K562 (cell line): ENCODE data around the gene COL8A2. TPM values are rescaled to one million over a fixed set of nuclear protein-coding genes. Genes with fewer than 3 reads are reported as not detected.

ENCODE experiments used
- C11orf30 ChIP-seq: fragments of 450-650 bp; IDR thresholded peaks from 2 replicates; pipeline ENCODE4 v1.6.1; 2016; ENCODE audit warnings: low read depth, mild to moderate bottlenecking
- CBX3 ChIP-seq, 2 experiments: IDR thresholded peaks; 1 replicate in 1 of 2; 2 replicates in 1 of 2; pipeline ENCODE4 v1.6.1; 2012; ENCODE audit warnings: inconsistent platforms in 2 of 2, low read length in 2 of 2, borderline replicate concordance in 1 of 2, control low read depth in 1 of 2
- CBX8 ChIP-seq: fragments of 200-600 bp; sonication (generic); IDR thresholded peaks from 2 replicates; pipeline ENCODE4 v1.6.1; 2012; ENCODE audit warnings: borderline replicate concordance, mixed run types, low read depth, mild to moderate bottlenecking, moderate library complexity, mixed read lengths, low read length, control low read depth, inconsistent platforms; ENCODE audit not compliant: poor library complexity, severe bottlenecking; ENCODE audit errors: extremely low read depth
- CREM ChIP-seq: IDR thresholded peaks from 2 replicates; pipeline ENCODE4 v1.6.1; 2014; ENCODE audit warnings: antibody characterized with exemption, low read depth
- DNMT1 ChIP-seq: fragments of 450-650 bp; IDR thresholded peaks from 2 replicates; pipeline ENCODE4 v1.6.1; 2016; ENCODE audit warnings: antibody characterized with exemption, mild to moderate bottlenecking
- ESRRA ChIP-seq: fragments of 450-650 bp; IDR thresholded peaks from 2 replicates; pipeline ENCODE4 v1.6.1; 2014; ENCODE audit warnings: low read depth, mild to moderate bottlenecking, moderate library complexity, borderline replicate concordance
- EZH2 ChIP-seq: IDR thresholded peaks from 2 replicates; pipeline ENCODE4 v1.6.1; 2012; ENCODE audit warnings: low read depth, mild to moderate bottlenecking, inconsistent platforms, low read length, borderline replicate concordance
- HDAC1 ChIP-seq, 2 experiments: fragments of 450-650 bp; IDR thresholded peaks; 2 replicates each; pipeline ENCODE4 v1.6.1; 2016 to 2017; ENCODE audit warnings: inconsistent platforms in 1 of 2, mild to moderate bottlenecking in 1 of 2, moderate library complexity in 1 of 2
- ILF3 ChIP-seq: fragments of 450-650 bp; IDR thresholded peaks from 2 replicates; pipeline ENCODE4 v1.6.1; 2018; ENCODE audit warnings: antibody characterized with exemption, mild to moderate bottlenecking, moderate library complexity, borderline replicate concordance
- POLR3A ChIP-seq: IDR thresholded peaks from 2 replicates; pipeline ENCODE4 v1.6.1; 2011; ENCODE audit warnings: borderline replicate concordance, mild to moderate bottlenecking, moderate library complexity; ENCODE audit not compliant: insufficient read length, insufficient read depth; ENCODE audit errors: extremely low read depth
- RAD51 ChIP-seq: fragments of 450-650 bp; IDR thresholded peaks from 2 replicates; pipeline ENCODE4 v1.7.1; 2016; ENCODE audit warnings: low read depth, mild to moderate bottlenecking, borderline replicate concordance
- SLC30A9 ChIP-seq: fragments of 250-450 bp; sonication (Bioruptor Pico); IDR thresholded peaks from 2 replicates; pipeline ENCODE4 v1.8.0; 2022; ENCODE audit warnings: mild to moderate bottlenecking, moderate library complexity
- SMAD2 ChIP-seq: fragments of 150-350 bp; IDR thresholded peaks from 2 replicates; pipeline ENCODE4 v1.6.1; 2014; ENCODE audit warnings: low read depth, mild to moderate bottlenecking, low read length
- SREBF2 ChIP-seq: sonication (generic); formaldehyde crosslinking; IDR thresholded peaks from 2 replicates; pipeline ENCODE4 v1.4.0; 2020; ENCODE audit warnings: mild to moderate bottlenecking, missing genetic modification reagents
- TRIM28 ChIP-seq: fragments of 450-650 bp; IDR thresholded peaks from 2 replicates; pipeline ENCODE4 v1.6.1; 2017
- ZKSCAN1 ChIP-seq: fragments of 150-350 bp; IDR thresholded peaks from 2 replicates; pipeline ENCODE4 v1.6.1; 2016; ENCODE audit warnings: low read depth, low read length
- ZNF175 ChIP-seq: fragments of 200-800 bp; sonication (Bioruptor generic); IDR thresholded peaks from 2 replicates; pipeline ENCODE4 v1.6.1; 2016; ENCODE audit warnings: low read depth, mild to moderate bottlenecking, missing genetic modification characterization, missing compliant biosample characterization
- ZNF324 ChIP-seq: fragments of 250-450 bp; sonication (Bioruptor Pico); IDR thresholded peaks from 2 replicates; pipeline ENCODE4 v1.4.0; 2020; ENCODE audit warnings: mild to moderate bottlenecking
- polyA plus RNA-seq, 8 experiments: library from polyadenylated mRNA; depleted of rRNA in 4 of 8; stranded (reverse) in 5 of 8; unstranded in 3 of 8; fragments of >200 nt; fragmentation: Nextera tagmentation in 2 of 8; fragmentation: Illumina TruSeq in 1 of 8; extraction: Ambion mirVana in 2 of 8; extraction: Trizol in 1 of 8; gene quantifications; 2 replicates each; pipeline versions ENCODE4 v1.2.1 to v1.2.3, GENCODE V29; 2011 to 2014; ENCODE audit warnings: inconsistent platforms in 1 of 8, missing spikeins in 1 of 8
- total RNA-seq, 7 experiments: library from RNA; depleted of rRNA in 6 of 7; stranded (reverse); fragments of >200 nt in 6 of 7; fragmentation: Illumina TruSeq in 2 of 7; extraction: Trizol in 2 of 7; gene quantifications; 2 replicates each; pipeline versions ENCODE4 v1.2.1 to v1.2.3, GENCODE V29; 2011 to 2021; ENCODE audit warnings: low replicate concordance in 1 of 7
- TF ChIP-seq, protein P1 (sequence below): fragments of 250-450 bp; sonication (Bioruptor Pico); IDR thresholded peaks from 2 replicates; pipeline ENCODE4 v1.5.0; 2021
- TF ChIP-seq, protein P2 (sequence below): fragments of 450-650 bp; IDR thresholded peaks from 2 replicates; pipeline ENCODE4 v1.6.1; 2016; ENCODE audit warnings: antibody characterized with exemption
- TF ChIP-seq, protein P3 (sequence below): fragments of 450-650 bp; formaldehyde crosslinking; IDR thresholded peaks from 2 replicates; pipeline ENCODE4 v1.4.0; 2022; ENCODE audit warnings: mild to moderate bottlenecking, moderate library complexity
- TF ChIP-seq, protein P4 (sequence below), 2 experiments: fragments of 450-650 bp; IDR thresholded peaks; 2 replicates each; pipeline ENCODE4 v1.6.1; 2016

Gene COL8A2
- total and polyA plus RNA-seq, 9 of the 15 experiments (the other 6 are each of a cell fraction or from before 2014, with no cell fraction given) = 0.03 to 0.14 (median 0.04) TPM; not detected in 5

DNA sequence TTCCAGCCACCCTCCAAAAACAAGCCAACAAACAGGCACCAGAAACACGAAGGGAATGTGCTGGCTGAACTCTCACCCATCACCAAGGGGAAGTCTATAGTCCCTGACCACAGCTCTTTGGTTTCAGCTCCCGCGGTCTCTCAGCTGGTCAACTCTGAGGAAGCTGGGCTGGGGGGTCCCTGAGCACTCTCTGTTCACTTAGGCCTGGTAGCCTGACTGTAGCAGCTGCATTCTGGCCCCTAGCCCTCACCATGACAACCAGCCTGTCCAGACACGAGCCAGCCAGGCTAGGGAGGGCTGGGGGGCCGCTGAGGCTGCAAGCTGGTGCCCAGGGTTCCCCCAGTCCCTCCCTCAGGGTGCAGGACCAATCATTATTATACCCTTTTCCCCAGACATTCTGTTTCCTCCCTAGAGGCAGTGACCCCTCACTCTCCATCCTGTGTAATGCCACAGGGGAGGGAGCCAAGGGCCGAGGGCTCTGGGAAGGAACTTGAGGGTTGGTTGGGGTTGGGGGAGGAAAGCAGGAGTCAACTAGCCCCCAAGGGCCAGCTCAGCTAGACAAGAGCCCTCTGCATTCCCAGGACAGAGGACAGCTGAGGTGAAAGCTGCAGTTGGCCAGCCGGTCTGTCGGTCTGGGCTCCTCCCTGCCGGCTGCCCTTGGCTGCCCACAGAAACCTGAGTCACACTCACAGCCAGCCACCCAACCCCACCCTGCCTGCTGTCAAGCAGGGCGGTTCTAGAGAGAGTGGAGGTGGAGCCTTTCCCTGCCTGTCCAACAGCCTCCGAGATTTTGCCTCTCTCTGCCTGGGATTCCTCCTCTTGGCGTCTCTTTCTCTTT is 25.5 kb upstream of the COL8A2 start (continued):
- TF ChIP-seq, protein P1, sequence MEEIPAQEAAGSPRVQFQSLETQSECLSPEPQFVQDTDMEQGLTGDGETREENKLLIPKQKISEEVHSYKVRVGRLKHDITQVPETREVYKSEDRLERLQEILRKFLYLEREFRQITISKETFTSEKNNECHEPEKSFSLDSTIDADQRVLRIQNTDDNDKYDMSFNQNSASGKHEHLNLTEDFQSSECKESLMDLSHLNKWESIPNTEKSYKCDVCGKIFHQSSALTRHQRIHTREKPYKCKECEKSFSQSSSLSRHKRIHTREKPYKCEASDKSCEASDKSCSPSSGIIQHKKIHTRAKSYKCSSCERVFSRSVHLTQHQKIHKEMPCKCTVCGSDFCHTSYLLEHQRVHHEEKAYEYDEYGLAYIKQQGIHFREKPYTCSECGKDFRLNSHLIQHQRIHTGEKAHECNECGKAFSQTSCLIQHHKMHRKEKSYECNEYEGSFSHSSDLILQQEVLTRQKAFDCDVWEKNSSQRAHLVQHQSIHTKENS (CRISPR knock-in tag) = no peak
- TF ChIP-seq CBX3 (IDR thresholded peaks at IDR 0.05; ENCODE audit: borderline replicate concordance in 1 of 2, low read length in 2 of 2) = no peak
- TF ChIP-seq RAD51 = no peak
- TF ChIP-seq TRIM28 = no peak
- TF ChIP-seq DNMT1 = no peak
- TF ChIP-seq, protein P2, sequence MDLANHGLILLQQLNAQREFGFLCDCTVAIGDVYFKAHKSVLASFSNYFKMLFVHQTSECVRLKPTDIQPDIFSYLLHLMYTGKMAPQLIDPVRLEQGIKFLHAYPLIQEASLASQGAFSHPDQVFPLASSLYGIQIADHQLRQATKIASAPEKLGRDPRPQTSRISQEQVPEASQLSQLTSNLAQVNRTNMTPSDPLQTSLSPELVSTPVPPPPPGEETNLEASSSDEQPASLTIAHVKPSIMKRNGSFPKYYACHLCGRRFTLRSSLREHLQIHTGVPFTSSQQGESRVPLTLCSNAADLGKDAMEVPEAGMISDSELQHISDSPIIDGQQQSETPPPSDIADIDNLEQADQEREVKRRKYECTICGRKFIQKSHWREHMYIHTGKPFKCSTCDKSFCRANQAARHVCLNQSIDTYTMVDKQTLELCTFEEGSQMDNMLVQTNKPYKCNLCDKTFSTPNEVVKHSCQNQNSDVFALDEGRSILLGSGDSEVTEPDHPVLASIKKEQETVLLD = peak; percentile 63; the same call in 1 of the 2 replicates
- peak in 1 of 2 experiments; percentile 70; a peak in 2 of 4 replicates for TF ChIP-seq HDAC1 (IDR thresholded peaks at IDR 0.05)
- no peak for TF ChIP-seq EZH2
- peak; percentile 65; the same call in 1 of the 2 replicates for TF ChIP-seq ZNF175 (CRISPR knock-in tag)
- TF ChIP-seq ESRRA = peak; percentile 78
- no peak for TF ChIP-seq SLC30A9 (CRISPR knock-in tag)
- no peak for TF ChIP-seq ILF3
- no peak for TF ChIP-seq CBX8
- TF ChIP-seq ZKSCAN1 = peak; percentile 64
- TF ChIP-seq SMAD2 = no peak
- TF ChIP-seq C11orf30 = peak; percentile 81
- TF ChIP-seq CREM = peak; percentile 57; the same call in 1 of the 2 replicates
- TF ChIP-seq, protein P3, sequence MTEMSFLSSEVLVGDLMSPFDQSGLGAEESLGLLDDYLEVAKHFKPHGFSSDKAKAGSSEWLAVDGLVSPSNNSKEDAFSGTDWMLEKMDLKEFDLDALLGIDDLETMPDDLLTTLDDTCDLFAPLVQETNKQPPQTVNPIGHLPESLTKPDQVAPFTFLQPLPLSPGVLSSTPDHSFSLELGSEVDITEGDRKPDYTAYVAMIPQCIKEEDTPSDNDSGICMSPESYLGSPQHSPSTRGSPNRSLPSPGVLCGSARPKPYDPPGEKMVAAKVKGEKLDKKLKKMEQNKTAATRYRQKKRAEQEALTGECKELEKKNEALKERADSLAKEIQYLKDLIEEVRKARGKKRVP (CRISPR knock-in tag) = no peak
- no peak for TF ChIP-seq ZNF324 (CRISPR knock-in tag)
- TF ChIP-seq POLR3A = no peak
- TF ChIP-seq, protein P4, sequence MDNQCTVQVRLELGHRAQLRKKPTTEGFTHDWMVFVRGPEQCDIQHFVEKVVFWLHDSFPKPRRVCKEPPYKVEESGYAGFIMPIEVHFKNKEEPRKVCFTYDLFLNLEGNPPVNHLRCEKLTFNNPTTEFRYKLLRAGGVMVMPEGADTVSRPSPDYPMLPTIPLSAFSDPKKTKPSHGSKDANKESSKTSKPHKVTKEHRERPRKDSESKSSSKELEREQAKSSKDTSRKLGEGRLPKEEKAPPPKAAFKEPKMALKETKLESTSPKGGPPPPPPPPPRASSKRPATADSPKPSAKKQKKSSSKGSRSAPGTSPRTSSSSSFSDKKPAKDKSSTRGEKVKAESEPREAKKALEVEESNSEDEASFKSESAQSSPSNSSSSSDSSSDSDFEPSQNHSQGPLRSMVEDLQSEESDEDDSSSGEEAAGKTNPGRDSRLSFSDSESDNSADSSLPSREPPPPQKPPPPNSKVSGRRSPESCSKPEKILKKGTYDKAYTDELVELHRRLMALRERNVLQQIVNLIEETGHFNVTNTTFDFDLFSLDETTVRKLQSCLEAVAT (IDR thresholded peaks at IDR 0.05) = 0 out of 4 replicates have a peak, but pooled peaks of 1 of the 2 experiments have one; percentile 42
- no peak for TF ChIP-seq SREBF2
